ENCODE results near the gene SPDYC.
A peak's percentile ranks its signal among the peaks of the same experiment; 100 is the strongest.
"Not testable (repeated sequence)": the region's sequence is repeated elsewhere in the genome, so short reads cannot be mapped to it uniquely, and the experiment has no call there.

SPDYC gene

DNA sequence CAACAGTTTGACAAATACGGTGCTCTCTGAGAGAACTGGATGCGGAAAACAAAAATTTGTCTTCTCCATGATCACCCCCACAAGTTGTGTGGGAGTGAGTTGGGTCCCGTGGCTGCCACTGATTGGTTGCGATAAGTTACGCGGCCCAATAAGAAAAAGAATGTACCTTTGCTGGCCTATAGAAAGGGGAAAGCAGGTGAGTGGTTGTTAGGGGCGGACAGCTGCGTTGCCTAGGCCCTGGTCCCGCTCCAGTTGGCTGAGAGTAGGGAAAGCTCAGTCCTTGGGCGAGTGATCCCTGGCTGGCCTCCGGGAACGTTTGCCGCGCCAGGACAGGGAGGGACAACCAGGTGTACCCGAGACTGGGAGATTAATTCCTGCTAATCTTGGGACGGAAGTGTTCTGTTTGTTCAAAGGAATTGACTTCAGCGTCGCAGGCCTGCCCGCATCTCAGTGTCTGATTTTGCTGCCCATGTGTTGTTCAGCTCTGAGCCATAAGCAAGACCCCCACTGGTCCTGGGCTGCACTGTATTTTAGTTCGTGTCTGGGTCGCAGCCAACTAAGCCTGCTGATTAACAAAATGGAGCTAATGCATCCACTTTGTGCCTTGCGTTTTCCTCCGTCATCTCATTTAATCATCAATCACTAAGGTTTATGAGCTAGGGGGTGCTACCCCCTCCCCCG lies 34.9 kb upstream of the SPDYC start:
- FAIRE-seq: peak; percentile 88

DNA sequence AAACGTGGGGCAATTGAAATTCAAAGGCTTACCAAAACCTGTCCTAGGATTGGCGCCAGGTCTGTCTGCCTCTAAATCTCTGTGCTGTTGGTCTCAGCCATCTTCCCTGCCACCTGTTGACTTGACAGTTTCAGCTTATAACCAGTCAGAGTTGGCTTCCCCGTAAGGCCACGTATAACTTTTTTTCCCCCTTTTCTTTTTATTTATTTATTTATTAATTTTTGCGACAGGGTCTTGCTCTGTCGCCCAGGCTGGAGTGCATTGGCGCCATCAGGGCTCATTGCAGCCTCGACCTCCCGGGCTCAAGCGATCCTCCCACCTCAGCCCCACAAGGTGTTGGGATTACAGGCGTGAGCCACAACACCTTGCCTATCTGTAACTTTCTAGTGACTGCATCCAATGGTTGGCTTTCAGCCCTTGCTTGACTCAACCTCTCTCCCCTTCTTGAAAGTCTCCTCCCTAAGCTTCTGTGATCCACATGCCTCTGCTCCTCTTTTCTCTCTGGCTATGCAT lies 34.3 kb upstream of the SPDYC start:
- FAIRE-seq: no peak

DNA sequence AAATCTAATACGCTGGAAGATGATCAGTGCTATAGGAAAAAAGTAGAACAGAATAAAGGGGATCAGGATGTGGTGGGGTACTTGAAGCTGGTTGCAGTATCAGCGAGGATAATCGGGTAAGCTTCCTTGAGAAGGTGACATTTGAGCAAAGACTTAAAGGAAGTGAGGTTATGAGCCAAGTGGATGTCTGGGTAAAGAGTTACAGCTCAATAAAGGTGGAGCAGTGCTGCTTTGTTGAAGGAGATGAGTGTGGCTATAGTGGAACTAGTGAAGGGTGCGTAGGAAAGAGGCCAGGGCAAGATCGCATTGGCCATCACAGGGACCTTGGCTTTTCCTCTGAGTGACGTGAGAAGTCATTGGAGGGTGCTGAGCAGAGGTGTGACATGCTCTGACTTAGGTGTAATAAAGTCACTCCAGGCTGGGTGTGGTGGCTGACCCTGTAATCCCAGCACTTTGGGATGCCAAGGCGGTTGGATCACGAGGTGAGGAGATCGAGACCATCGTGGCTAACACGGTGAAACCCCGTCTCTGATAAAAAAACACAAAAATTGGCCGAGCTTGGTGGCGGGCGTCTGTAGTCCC lies 33.4 kb upstream of the SPDYC start:
- FAIRE-seq: no peak

DNA sequence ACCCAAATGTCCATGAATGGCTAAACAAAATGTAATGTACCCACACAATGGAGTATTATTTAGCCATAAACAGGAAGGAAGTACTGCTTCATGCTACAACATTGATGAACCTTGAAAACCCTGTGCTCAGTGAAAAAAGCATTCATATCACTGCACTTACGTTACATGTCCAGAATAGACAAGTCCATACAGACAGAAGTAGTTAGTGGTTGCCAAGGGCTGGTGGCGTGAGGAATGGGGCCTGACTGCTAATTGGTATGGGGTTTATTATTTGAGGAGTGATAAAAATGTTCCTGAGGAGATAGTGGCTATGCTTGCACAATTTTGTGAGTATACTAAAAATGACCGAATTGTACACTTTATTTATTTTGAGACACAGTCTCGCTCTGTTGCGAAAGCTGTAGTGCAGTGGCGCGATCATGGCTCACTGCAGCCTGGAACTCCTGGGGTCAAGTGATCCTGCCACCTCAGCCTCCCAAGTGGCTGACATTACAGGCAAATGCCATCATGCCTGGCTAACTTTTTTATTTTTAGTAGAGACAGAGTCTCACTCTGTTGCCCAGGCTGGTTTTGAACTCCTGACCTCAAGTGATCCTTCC lies 28.0 kb upstream of the SPDYC start:
- FAIRE-seq: no peak

DNA sequence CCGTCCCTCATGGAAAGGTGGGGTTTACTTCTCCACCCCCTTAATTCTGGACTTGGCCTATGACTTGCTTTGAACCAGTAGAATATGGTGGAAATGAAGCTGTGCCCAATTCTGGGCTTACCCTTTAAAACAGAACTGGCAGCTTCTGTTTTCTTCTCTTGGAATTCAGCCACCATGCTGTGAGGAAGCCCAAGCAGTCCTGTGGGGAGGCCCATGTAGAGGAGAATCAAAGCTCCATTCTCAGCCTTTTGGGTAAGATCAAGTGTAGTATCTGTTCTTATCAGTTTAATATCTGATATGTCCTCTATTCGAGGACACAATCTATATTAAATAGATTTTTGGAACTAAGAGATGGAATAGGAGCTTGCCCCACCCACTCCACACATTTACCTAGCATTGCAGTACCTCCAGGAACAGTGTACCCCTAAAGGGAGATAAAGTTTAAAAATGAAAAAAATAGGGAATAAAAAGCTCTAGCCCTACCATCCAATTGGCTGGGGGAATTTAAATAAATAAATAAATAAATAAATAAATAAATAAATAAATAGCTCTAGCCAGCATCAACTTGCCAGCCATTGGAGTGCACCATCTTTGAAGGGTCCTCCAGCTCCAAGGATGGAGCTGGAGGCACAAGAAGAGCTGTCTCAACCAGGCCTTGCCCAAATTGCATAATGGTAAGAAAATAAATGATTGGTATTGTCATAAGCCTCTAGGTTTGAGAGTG lies 22.5 kb upstream of the SPDYC start:
- no peak for FAIRE-seq

DNA sequence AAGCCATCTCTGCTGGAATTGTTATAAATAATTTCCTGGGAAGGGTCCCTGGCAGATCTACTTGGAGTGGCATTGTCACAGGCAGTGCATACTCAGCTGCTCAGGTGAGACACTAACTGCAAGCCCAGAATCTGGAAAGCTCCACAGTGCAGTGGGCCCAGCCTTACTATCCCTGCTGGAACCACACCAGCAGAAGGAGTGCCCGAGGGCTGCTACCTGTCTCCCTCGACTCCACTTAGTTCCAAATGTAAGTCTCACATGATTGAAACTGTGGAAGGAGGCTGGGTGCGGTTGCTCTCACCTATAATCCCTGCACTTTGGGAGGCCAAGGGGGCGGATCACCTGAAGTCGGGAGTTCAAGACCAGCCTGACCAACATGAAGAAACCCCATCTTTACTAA lies 21.4 kb upstream of the SPDYC start:
- FAIRE-seq: no peak

DNA sequence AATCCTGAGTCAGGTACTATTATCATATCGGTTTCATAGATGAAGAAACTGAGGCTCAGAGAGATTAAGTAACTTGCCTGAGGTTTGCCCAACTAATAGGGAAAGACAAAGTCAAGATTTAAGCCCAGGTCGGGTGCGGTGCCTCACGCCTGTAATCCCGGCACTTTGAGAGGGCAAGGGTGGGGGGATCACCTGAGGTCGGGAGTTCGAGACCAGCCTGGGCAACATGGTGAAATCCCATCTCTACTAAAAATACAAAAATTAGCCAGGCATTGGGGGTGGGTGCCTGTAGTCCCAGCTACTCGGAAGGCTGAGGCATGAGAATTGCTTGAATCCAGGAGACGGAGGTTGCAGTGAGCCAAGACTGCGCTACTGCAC lies 19.9 kb upstream of the SPDYC start:
- not testable (repeated sequence) for FAIRE-seq

DNA sequence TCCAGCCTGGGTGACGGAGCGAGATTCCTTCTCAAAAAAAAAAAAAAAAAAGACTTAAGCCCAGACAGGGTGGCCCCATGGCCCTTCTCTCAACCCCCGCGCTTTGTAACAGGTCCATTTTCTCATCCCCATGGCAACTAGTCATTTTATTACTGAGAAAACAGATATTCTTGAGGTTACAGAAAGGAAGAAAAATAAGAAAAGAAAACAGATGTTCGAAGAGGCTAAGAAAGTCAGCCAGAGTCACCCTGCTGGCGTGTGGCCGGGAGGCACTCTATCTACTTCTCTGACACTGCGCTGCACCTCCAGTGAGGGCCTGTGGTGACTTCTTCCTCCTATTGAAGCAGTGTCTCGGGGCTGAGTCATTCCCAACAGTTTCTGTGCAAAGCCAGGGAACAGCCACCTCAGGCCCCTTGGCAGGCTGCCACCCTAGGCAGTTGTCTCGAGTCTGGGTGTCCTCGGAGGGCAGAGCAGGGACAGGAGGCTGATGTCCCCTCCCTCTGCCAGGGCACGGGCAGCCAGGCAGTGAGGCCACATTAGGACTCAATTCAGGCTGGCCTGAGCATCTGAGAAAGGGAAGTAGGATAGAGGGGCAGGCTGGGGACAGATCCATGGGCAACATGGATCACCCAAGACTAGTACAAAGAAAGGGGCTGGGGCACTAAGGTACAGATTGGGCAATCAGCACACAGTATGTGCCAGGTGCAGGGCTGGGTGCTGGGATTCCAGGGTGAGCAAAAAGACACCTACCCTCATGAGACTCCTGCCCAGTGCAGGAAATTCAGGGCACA lies 19.3 kb upstream of the SPDYC start:
- FAIRE-seq: peak; percentile 23

DNA sequence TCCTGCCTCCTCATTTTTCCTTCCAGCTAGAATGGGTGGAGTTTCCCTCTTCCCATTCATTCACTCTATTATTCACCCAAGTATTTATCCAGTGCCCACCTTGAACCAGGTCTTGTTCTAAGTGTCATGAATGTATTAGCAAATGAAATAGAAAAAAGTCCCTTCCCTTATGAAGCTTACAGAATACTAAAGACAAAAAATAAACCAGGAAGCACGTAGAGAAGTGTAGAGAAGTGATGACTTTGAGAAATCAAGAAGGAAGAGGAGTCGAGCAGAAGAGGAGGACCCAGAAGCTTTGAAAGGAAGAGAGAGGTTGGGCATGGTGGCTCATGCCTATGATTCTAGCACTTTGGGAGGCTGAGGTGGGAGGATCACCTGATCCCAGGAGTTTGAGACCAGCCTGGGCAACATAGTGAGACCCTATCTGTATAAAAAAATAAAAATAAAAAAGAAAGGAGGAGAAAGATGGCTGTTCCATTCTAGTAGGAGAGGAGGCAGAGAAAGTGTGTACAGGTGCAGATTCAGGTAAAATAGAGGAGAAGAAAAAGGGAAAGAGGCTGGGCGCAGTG lies 18.6 kb upstream of the SPDYC start:
- no peak for FAIRE-seq

DNA sequence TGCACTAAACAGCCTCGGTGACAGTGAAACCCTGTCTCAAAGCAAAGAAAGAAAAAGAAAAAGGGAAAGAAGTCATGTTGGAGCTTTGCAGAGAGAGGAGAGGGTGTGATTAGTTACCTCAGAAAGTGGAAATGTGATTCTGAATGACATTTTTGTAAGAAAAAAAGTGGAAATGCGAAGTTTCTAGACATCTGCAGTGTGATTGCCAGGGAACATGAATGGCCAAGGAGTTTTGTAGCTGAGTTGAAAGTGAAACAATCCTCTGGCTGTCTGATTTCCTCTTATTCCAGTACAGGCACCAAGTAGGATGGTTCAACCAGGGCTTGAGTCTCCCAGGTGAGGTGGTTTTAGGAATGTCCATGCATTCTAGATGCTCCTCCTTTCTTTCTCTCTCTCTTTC lies 17.9 kb upstream of the SPDYC start:
- FAIRE-seq: no peak

DNA sequence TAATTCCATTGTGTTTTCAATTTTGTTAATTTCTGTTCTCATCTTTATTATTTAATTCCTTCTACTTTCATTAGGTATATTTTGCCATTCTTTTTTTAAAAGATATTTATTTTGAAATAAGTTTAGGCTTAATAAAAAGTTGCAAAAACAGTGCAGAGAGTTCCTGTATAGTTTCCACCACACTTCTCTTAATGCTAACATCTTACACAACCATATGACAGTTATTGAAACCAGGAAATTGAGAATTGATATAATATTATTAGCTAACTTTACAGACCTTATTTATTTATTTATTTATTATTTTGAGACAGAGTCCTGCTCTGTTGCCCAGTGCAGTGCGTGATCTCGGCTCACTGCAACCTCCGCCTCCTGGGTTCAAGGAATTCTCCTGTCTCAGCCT lies 13.8 kb upstream of the SPDYC start:
- FAIRE-seq: no peak

DNA sequence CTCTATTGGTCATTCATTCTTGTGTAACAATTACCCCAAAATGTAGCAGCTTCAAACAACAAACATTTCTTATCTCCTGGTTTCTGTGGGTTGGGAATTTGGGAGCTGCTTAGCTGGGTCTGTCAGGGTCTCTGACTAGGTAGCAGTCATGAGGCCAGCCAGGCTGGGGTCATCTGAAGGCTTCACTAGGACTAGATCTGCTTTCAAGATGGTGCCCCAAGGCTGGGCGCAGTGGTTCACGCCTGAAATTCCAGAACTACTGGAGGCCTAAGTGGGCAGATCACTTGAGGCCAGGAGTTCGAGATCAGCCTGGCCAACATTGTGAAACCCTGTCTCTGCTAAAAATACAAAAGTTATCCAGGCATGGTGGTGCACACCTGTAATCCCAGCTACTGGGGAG lies 13.1 kb upstream of the SPDYC start:
- FAIRE-seq: no peak

DNA sequence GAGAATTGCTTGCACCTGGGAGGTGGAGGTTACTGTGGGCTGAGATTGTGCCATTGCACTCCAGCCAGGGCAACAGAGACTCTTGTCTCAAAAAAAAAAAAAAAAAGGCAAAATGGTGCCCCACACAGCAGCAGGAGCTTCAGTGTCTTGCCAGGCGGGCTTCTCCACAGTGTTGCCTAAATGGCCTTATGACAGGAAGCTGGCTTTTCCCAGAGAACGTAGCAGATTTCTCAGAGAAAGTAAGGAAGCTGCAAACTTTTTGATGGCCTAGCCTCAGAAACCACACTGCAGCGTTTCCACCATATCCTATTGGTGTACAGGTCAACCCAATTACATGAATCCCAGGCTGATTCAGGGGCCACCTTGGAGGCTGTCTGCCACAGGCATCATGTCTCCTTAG lies 12.7 kb upstream of the SPDYC start:
- no peak for FAIRE-seq

DNA sequence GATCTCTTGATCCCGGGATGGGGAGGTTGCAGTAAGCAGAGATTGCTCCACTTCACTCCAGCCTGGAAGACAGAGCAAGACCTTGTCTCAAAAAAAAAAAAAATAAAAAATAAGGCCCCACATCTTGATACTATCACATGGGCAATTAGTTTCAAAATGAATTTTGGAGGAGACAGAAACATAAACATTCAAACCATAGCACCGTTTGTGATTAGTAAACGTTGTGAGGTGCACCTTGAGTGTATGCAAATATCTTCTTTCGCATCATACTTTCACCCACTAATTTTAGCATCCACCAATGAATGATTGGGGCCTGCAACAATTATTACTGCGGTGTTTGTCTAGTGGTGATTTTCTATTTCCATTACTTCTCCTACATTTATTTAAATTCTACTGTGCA lies 11.0 kb upstream of the SPDYC start:
- no peak for FAIRE-seq

DNA sequence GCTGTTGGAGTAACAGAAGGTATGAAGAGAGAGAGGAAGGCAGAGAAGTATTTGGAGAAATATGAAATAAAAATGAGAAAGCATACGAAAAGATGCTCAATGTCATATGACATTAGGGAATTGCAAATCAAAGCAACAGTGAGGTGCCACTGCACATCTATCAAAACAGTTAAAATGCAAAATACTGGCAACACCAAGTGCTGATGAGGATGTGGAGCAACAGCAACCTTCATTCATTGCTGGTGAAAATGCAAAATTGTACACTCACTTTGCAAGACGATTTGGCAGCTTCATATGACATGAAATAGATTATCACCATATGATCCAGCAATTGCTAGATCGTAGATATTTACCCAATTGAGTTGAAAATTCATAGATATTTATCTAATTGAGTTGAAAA lies 9.4 kb upstream of the SPDYC start:
- no peak for FAIRE-seq

DNA sequence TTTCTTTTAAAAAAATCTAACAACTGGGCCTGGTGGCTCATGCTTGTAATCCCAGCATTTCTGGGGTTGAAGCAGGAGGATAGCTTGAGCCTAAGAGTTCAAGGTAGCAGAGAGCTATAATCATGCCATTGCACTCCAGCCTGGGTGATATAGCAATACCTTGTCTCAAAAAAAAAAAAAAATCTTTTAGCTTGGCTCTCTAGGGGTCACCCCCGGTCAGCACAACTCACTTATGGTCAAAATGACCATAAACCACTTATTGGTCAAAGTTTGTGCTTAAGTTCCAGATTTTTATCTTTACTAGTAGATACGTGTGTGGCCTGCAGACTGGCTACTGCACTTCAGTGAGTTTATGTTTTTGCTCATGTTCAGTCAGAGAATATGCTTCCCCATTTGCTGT lies 6.3 kb upstream of the SPDYC start:
- no peak for FAIRE-seq

DNA sequence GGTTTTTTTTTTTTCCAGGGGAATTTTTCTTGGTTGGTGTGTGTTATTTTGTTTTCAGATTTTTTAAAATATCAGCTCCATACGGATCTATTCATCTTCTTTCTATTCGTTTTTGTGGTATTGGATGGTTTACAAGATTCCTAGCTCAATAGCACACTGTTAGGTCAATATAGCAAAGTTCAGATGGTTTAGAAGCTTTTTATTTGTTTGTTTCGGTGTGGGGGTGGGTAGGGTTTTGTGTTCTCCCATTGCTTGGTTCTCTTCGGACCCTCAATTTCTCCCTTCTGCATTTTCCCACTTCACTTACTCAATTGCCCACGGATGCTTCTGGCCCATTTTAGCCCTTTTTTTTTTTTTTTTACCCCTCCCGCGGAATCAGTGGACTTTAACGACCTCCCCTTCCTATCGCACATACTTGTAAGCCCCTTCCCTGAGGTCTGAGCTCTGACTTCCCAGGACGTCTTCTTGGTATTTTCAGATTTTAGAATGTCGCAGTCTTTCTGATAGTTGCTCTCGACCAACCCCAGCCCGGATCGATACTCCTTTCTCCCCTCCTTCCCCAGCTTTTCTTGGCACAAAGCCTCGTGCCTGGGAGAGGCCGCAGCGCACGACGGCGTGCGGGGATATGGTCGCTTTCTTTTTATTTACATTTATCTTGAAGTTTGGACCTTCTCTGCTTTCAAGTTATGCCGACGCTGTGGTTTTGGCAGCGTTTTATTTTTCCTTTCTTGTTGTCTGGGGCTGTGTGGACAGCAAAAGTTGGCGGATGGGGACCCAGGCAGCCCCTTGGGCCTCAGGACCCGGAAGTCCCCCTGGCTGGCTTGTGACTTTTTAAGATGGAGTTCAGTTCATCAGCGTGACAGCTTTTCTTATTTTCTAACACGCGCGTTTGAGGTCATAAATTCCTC lies 4.4 kb upstream of the SPDYC start:
- FAIRE-seq: no peak

DNA sequence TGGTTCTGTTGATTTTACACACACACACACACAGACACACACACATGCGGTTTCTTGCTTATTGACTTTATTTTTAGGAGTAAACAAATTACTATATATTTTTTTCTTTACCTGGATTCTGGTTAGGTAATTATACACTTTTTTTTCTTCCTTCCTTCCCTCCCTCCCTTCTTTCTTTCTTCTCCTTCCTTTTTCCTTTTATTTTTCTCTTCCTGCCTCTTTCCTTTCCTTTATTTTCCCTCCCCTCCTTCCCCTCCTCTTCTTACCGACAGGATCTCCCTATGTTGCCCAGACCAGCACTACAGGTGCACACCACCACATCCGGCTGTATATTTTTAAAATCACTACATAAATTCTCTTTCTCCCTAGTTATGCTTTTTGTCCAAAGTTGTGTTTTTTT lies 3.1 kb upstream of the SPDYC start:
- no peak for FAIRE-seq

DNA sequence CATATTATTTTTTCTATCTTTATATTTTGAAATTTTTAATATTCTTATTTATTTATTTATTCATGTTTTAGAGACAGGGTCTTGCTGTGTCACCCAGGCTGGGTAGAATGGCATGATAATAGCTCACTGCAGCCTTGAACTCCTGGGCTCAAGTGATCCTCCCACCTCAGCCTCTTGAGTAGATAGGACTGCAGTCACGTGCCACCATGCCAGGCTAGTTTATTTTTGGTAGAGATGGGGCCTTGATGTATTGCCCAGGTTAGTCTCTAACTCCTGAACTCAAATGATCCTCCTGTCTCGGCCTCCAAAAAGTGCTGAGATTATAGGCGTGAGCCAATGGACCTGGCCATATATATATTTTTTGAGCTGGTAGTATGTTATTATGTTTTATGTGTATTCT lies 2.4 kb upstream of the SPDYC start:
- no peak for FAIRE-seq

DNA sequence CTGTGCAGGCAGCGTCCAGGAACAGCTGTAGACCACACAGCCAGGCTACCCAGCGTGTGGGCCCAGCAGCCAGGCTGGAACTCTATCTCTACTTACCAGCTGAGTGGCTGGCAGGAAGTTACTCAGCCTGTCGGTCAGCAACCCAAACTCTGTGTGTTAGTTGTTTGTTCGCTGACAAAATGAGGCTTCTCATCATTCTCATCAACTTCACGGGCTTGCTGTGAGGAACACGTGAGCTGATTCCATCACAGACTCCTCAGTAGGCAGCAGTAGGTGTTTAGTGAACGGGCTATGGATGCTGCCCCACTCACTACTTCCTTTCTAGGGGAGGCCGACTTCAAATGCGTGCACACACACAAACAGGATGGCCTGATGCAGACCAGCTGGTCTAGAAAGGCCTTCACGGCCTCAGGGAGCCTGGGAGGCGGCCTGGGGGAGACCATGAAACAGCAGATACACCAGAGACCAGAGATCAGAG lies 830 bp upstream of the SPDYC start:
- no peak for FAIRE-seq

DNA sequence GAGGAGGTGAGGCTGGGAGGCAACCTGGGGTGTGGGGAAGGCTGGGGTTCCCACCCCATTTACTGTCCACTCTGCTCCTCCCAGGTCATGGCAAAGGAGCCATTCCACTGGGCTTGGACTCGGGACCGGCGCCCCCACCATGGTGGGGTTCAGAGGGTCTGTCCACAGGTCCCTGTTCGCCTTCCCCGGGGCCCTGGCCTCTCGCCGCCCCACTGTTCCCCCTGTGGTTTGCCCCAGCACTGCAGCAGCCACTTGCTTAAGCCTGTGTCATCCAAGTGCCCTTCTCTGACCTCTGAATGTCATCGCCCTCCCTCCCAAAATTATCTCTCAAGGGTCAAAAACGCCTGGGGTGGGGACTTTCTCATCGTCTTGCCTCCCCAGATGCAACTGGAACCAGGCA lies 2.6 kb downstream of the SPDYC start:
- FAIRE-seq: no peak
